HG03565 (cell line): ENCODE measurements around the gene ZNF837.

Experiments used
- ATAC-seq: cut with Tn5 transposase; IDR thresholded peaks from one replicate; pipeline ENCODE4 v1.9.1; 2021; ENCODE audit warnings: mild to moderate bottlenecking, moderate library complexity; ENCODE audit not compliant: unreplicated experiment

ZNF837 gene

GRCh38 chr19:58326501-58326913 is 54.3 kb downstream of the ZNF837 start:
- ATAC-seq: no peak

- ATAC-seq: no peak
Measured at GRCh38 chr19:58325311-58326022, 55.4 kb downstream of the ZNF837 start.

- no peak for ATAC-seq
Measured at GRCh38 chr19:58319241-58319640, 61.6 kb downstream of the ZNF837 start.

GRCh38 chr19:58318297-58318696 is 62.5 kb downstream of the ZNF837 start:
- ATAC-seq: no peak
